Measurements from ENCODE around the gene CXCR6.

DNA sequence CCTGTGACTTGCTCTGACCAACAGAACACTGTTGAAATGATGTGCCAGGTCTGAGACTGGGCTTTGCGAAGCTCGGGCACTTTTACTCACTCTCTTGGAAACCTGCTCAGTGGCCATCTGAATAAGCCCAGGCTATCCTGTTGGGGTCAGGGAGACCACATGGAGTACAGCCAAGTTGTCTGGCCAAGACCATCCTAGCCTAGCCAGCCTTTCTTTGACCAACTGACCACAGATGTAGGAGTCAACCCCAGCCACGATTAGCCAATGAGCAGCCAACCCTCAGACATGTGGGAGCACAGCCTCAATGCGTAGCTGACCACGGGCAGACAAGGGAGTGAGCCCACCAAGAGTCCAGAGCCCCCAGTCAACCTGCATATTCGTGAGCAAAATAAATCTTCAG, 30.8 kb upstream of the CXCR6 start:
- no peak for TF ChIP-seq POLR2A (IDR thresholded peaks at IDR 0.05)
- TF ChIP-seq, protein P1, sequence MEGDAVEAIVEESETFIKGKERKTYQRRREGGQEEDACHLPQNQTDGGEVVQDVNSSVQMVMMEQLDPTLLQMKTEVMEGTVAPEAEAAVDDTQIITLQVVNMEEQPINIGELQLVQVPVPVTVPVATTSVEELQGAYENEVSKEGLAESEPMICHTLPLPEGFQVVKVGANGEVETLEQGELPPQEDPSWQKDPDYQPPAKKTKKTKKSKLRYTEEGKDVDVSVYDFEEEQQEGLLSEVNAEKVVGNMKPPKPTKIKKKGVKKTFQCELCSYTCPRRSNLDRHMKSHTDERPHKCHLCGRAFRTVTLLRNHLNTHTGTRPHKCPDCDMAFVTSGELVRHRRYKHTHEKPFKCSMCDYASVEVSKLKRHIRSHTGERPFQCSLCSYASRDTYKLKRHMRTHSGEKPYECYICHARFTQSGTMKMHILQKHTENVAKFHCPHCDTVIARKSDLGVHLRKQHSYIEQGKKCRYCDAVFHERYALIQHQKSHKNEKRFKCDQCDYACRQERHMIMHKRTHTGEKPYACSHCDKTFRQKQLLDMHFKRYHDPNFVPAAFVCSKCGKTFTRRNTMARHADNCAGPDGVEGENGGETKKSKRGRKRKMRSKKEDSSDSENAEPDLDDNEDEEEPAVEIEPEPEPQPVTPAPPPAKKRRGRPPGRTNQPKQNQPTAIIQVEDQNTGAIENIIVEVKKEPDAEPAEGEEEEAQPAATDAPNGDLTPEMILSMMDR (IDR thresholded peaks at IDR 0.05 in 4 of 5, conservative IDR thresholded peaks at IDR 0.05 in 1 of 5) = no peak

Data from gastrocnemius medialis (tissue), 4 donors.